HL-60 (cell line): Measurements from ENCODE around the gene PXMP4.

ENCODE experiments used
- DNase-seq, 2 experiments: peaks; one replicate each; pipeline ENCODE4 v3.0.0-alpha.2; 2010 to 2020; ENCODE audit warnings: low read depth in 1 of 2, low spot score in 1 of 2
- H3K27ac ChIP-seq: fragments of 250-450 bp; sonication (Bioruptor Pico); replicated peaks from 2 replicates; pipeline ENCODE4 v1.5.1; 2020; ENCODE audit warnings: mild to moderate bottlenecking, moderate library complexity
- H3K27me3 ChIP-seq: fragments of 250-450 bp; sonication (Bioruptor Pico); 2 replicates; pipeline ENCODE4 v1.5.1; 2021; ENCODE audit warnings: mild to moderate bottlenecking, moderate library complexity; ENCODE audit not compliant: insufficient read depth, poor library complexity, severe bottlenecking
- H3K4me3 ChIP-seq: replicated peaks from 2 replicates; pipeline ENCODE4 v1.5.1; 2011; ENCODE audit warnings: mild to moderate bottlenecking, control low read depth, low read length; ENCODE audit not compliant: insufficient read depth
- GABPA ChIP-seq: IDR thresholded peaks from 2 replicates; pipeline ENCODE4 v1.6.1; 2012; ENCODE audit warnings: low read depth
- POLR2AphosphoS5 ChIP-seq: IDR thresholded peaks from 2 replicates; pipeline ENCODE4 v1.6.1; 2012; ENCODE audit warnings: low read depth
- SPI1 ChIP-seq: IDR thresholded peaks from 2 replicates; pipeline ENCODE4 v1.6.1; 2012; ENCODE audit warnings: low read depth, mild to moderate bottlenecking, borderline replicate concordance
- TF ChIP-seq, protein P1 (sequence below): IDR thresholded peaks from one replicate; pipeline ENCODE4 v1.5.1; 2011; ENCODE audit warnings: low read length, control low read depth, inconsistent platforms; ENCODE audit not compliant: insufficient read depth
- TF ChIP-seq, protein P2 (sequence below): IDR thresholded peaks from 2 replicates; pipeline ENCODE4 v1.6.1; 2012; ENCODE audit warnings: low read depth; ENCODE audit not compliant: insufficient replicate concordance

Gene PXMP4

DNA sequence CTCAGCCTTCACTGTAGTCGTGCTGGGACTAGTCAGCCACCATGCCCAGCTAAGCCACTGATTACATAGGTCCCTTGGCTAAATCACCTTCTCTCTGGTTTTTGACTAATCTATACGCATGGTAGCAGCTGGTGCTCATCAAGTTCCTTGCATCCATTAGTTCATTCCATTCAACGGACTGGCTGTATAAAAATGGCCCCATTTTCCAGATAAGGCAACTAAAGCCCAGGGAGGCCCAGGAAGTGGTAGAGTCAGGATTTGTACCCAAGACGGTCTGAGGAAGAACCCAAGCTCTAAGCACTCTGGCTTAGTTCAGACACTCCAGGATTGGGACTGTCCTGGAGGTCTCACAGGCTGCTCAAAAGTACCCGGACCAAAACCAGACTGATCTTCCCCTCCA lies 38.8 kb downstream of the PXMP4 start:
- no peak for TF ChIP-seq GABPA
- TF ChIP-seq, protein P1, sequence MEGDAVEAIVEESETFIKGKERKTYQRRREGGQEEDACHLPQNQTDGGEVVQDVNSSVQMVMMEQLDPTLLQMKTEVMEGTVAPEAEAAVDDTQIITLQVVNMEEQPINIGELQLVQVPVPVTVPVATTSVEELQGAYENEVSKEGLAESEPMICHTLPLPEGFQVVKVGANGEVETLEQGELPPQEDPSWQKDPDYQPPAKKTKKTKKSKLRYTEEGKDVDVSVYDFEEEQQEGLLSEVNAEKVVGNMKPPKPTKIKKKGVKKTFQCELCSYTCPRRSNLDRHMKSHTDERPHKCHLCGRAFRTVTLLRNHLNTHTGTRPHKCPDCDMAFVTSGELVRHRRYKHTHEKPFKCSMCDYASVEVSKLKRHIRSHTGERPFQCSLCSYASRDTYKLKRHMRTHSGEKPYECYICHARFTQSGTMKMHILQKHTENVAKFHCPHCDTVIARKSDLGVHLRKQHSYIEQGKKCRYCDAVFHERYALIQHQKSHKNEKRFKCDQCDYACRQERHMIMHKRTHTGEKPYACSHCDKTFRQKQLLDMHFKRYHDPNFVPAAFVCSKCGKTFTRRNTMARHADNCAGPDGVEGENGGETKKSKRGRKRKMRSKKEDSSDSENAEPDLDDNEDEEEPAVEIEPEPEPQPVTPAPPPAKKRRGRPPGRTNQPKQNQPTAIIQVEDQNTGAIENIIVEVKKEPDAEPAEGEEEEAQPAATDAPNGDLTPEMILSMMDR = no peak
- no peak for TF ChIP-seq SPI1
- TF ChIP-seq, protein P2, sequence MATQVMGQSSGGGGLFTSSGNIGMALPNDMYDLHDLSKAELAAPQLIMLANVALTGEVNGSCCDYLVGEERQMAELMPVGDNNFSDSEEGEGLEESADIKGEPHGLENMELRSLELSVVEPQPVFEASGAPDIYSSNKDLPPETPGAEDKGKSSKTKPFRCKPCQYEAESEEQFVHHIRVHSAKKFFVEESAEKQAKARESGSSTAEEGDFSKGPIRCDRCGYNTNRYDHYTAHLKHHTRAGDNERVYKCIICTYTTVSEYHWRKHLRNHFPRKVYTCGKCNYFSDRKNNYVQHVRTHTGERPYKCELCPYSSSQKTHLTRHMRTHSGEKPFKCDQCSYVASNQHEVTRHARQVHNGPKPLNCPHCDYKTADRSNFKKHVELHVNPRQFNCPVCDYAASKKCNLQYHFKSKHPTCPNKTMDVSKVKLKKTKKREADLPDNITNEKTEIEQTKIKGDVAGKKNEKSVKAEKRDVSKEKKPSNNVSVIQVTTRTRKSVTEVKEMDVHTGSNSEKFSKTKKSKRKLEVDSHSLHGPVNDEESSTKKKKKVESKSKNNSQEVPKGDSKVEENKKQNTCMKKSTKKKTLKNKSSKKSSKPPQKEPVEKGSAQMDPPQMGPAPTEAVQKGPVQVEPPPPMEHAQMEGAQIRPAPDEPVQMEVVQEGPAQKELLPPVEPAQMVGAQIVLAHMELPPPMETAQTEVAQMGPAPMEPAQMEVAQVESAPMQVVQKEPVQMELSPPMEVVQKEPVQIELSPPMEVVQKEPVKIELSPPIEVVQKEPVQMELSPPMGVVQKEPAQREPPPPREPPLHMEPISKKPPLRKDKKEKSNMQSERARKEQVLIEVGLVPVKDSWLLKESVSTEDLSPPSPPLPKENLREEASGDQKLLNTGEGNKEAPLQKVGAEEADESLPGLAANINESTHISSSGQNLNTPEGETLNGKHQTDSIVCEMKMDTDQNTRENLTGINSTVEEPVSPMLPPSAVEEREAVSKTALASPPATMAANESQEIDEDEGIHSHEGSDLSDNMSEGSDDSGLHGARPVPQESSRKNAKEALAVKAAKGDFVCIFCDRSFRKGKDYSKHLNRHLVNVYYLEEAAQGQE = no peak
- no peak for TF ChIP-seq POLR2AphosphoS5
- Histone ChIP-seq H3K27me3 (no peaks in the 10 kb centered on the region), H3K27ac (no peak overlapping the region), H3K4me3 (no peak overlapping the region)
- DNase-seq = no peak

DNA sequence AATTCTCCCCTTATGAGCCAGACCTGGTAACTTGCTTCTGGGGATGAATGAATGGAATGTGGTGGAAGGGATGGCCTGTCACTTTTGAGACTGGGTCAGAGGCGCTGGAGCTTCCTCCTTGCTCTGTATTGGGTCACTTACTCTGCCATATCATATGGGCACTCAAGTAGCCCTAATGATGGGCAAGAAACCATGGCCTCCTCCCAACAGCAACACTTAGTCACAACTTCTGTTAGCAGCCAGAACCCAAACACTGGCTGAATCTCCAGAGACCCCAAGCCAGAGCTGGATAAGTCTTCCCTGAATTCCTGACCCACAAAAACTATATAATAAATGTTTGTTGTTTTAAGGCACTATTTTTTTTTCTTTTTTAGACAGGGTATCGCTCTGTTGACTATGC lies 39.4 kb downstream of the PXMP4 start:
- H3K27me3 ChIP-seq = no peaks in the 10 kb centered on the region
- H3K4me3 ChIP-seq = no peak overlapping the region
- TF ChIP-seq SPI1 = no peak
- no peak for TF ChIP-seq POLR2AphosphoS5
- TF ChIP-seq, protein P1 = no peak
- no peak for TF ChIP-seq GABPA
- TF ChIP-seq, protein P2 = no peak
- no peak overlapping the region for H3K27ac ChIP-seq
- no peak for DNase-seq

DNA sequence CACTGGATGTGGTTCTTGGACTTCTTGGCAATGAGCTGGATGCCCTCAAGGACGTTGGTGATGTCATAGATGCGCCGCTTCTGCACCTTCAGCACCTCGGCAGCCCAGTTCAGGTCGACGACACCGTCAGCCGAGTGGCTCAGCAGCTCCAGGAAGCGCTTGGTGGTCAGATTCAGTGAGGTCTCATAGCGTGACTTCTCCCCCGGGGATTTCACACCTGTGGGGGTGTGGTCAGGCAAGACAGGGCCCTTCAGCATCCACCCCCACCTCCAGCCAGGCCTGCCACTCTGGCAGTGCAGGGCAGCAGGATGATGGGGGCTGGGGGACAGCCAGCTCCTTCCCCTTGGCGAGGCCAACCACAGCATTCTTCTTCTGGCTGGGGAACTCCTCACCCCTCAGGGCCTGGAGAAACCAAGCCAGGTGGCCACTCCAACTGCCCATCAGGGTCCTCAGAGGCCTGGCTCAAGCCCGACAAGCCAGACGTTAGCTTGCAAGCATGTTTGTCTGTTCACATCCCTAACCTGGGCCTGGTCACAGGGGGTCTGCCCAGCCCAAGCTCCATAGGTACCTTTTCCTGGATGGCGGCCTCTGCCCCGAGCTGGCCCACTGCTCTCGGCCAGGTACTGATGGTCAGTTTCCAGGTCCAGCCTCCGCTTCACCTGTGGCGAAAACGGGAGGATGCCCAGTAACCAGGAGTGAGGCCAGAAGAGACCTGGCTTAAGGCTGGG lies 40.2 kb downstream of the PXMP4 start:
- no peak overlapping the region for H3K4me3 ChIP-seq
- H3K27me3 ChIP-seq = no peaks in the 10 kb centered on the region
- no peak for TF ChIP-seq SPI1
- no peak for TF ChIP-seq GABPA
- TF ChIP-seq POLR2AphosphoS5 = no peak
- TF ChIP-seq, protein P1 = no peak
- TF ChIP-seq, protein P2 = no peak
- no peak overlapping the region for H3K27ac ChIP-seq
- no peak for DNase-seq
